HepG2 (cell line): Measurements from ENCODE around the gene CDK11B. TPM values are rescaled to one million over a fixed set of nuclear protein-coding genes. Genes with fewer than 3 reads are reported as not detected.

Source experiments
- AKAP8 ChIP-seq: sonication (generic); formaldehyde crosslinking; IDR thresholded peaks from 2 replicates; pipeline ENCODE4 v1.5.1; 2020; ENCODE audit warnings: mild to moderate bottlenecking, missing genetic modification reagents
- CTCF ChIP-seq: sonication (generic); formaldehyde crosslinking; IDR thresholded peaks from 2 replicates; pipeline ENCODE4 v1.5.0; 2020; ENCODE audit warnings: mild to moderate bottlenecking, missing genetic modification reagents, moderate library complexity
- DZIP1 ChIP-seq: sonication (generic); formaldehyde crosslinking; IDR thresholded peaks from 2 replicates; pipeline ENCODE4 v1.5.0; 2020; ENCODE audit warnings: mild to moderate bottlenecking, missing genetic modification reagents
- PHF20 ChIP-seq: sonication (generic); formaldehyde crosslinking; IDR thresholded peaks from 2 replicates; pipeline ENCODE4 v1.5.0; 2020; ENCODE audit warnings: mild to moderate bottlenecking, missing genetic modification reagents
- PRDM15 ChIP-seq: sonication (generic); formaldehyde crosslinking; IDR thresholded peaks from 2 replicates; pipeline ENCODE4 v1.4.0; 2020; ENCODE audit warnings: missing genetic modification reagents
- RNF219 ChIP-seq: sonication (generic); formaldehyde crosslinking; IDR thresholded peaks from 2 replicates; pipeline ENCODE4 v1.5.0; 2020; ENCODE audit warnings: mild to moderate bottlenecking, missing genetic modification reagents
- SIN3B ChIP-seq: fragments of 150-350 bp; IDR thresholded peaks from 2 replicates; pipeline ENCODE4 v1.6.1; 2014; ENCODE audit warnings: low read length
- SP1 ChIP-seq, 2 experiments: fragments of 450-650 bp in 1 of 2; sonication (generic) in 1 of 2; formaldehyde crosslinking in 1 of 2; IDR thresholded peaks; 2 replicates each; pipeline versions ENCODE4 v1.4.0 to v1.6.1; 2016 to 2020; ENCODE audit warnings: missing genetic modification reagents in 1 of 2
- TFDP1 ChIP-seq: IDR thresholded peaks from 2 replicates; pipeline ENCODE4 v1.6.1; 2016; ENCODE audit warnings: missing compliant biosample characterization, missing genetic modification reagents, borderline replicate concordance
- ZNF678 ChIP-seq: sonication (generic); formaldehyde crosslinking; IDR thresholded peaks from 2 replicates; pipeline ENCODE4 v1.4.0; 2020; ENCODE audit warnings: mild to moderate bottlenecking, missing genetic modification reagents
- ZNF770 ChIP-seq: sonication (generic); formaldehyde crosslinking; IDR thresholded peaks from 2 replicates; pipeline ENCODE4 v1.5.0; 2020; ENCODE audit warnings: mild to moderate bottlenecking, missing genetic modification reagents
- polyA plus RNA-seq, 8 experiments: library from polyadenylated mRNA; depleted of rRNA in 3 of 8; stranded (reverse) in 7 of 8; unstranded in 1 of 8; fragments of >200 nt; fragmentation: Illumina TruSeq in 4 of 8; extraction: Trizol in 4 of 8; gene quantifications; 2 replicates each; pipeline versions ENCODE4 v1.2.1 to v1.2.3, GENCODE V29; 2011 to 2016; ENCODE audit warnings: low read depth in 4 of 8, missing spikeins in 1 of 8, mixed read lengths in 1 of 8; ENCODE audit not compliant: insufficient read depth in 1 of 8
- total RNA-seq, 5 experiments: library from RNA; depleted of rRNA; stranded (reverse); fragments of >200 nt; fragmentation: Illumina TruSeq; extraction: Trizol; gene quantifications; 2 replicates each; pipeline ENCODE4 v1.2.3, GENCODE V29; 2016; ENCODE audit warnings: low read depth in 1 of 5

CDK11B gene
- total and polyA plus RNA-seq, 2 of the 13 experiments (the other 11 are each of a cell fraction or from before 2014, with no cell fraction given), result 3.6 to 15.1 TPM

GRCh38 chr1:1678581-1679380, 20.0 kb upstream of the CDK11B start (continued):
- peak; percentile 37; the same call in 1 of the 2 replicates for TF ChIP-seq TFDP1 (CRISPR knock-in tag)
- peak; percentile 70 for TF ChIP-seq PHF20 (CRISPR knock-in tag)
- TF ChIP-seq CTCF, result peak; percentile 90
- TF ChIP-seq PRDM15 (CRISPR knock-in tag), result no peak
- peak; percentile 70; the same call in 1 of the 2 replicates for TF ChIP-seq ZNF770 (CRISPR knock-in tag)
- no peak for TF ChIP-seq AKAP8 (CRISPR knock-in tag)
- TF ChIP-seq RNF219 (CRISPR knock-in tag), result no peak
- TF ChIP-seq DZIP1 (CRISPR knock-in tag), result no peak
- no peak for TF ChIP-seq SIN3B
- TF ChIP-seq SP1 (IDR thresholded peaks at IDR 0.05), result no peak
- peak; percentile 45; the same call in 1 of the 2 replicates for TF ChIP-seq SP1 (CRISPR knock-in tag; IDR thresholded peaks at IDR 0.05)
- TF ChIP-seq ZNF678, result 0 out of 2 replicates have a peak, but pooled peaks have one; percentile 83
